Measurements from ENCODE around the gene SEL1L3.

SEL1L3 gene

GRCh38 chr4:25782482-25782881, 80.3 kb downstream of the SEL1L3 start:
- no peak for TF ChIP-seq CTCF (IDR thresholded peaks at IDR 0.05; ENCODE audit: insufficient read depth, low read length)
- no peak for TF ChIP-seq GABPA (IDR thresholded peaks at IDR 0.05; ENCODE audit: low read depth)
- TF ChIP-seq SPI1 (IDR thresholded peaks at IDR 0.05; ENCODE audit: borderline replicate concordance, low read depth): no peak
- TF ChIP-seq REST (IDR thresholded peaks at IDR 0.05; ENCODE audit: insufficient replicate concordance, low read depth): no peak
- TF ChIP-seq POLR2AphosphoS5 (IDR thresholded peaks at IDR 0.05; ENCODE audit: low read depth): no peak
- H3K27me3 ChIP-seq (ENCODE audit: insufficient read depth, poor library complexity, severe bottlenecking): no peaks in the 10 kb centered on the region
- H3K27ac ChIP-seq (replicated peaks): no peak overlapping the region
- no peak for DNase-seq (ENCODE audit: low read depth in 1 of 2, low spot score in 1 of 2)
- no peak overlapping the region for H3K4me3 ChIP-seq (replicated peaks; ENCODE audit: insufficient read depth, low read length)

- no peak overlapping the region for H3K4me3 ChIP-seq (replicated peaks; ENCODE audit: insufficient read depth, low read length)
- no peak for DNase-seq (ENCODE audit: low read depth in 1 of 2, low spot score in 1 of 2)
- H3K27me3 ChIP-seq (ENCODE audit: insufficient read depth, poor library complexity, severe bottlenecking): no peaks in the 10 kb centered on the region
- no peak overlapping the region for H3K27ac ChIP-seq (replicated peaks)
- no peak for TF ChIP-seq POLR2AphosphoS5 (IDR thresholded peaks at IDR 0.05; ENCODE audit: low read depth)
Observed at GRCh38 chr4:25779021-25779420, 83.8 kb downstream of the SEL1L3 start.

GRCh38 chr4:25776795-25777194, 86.0 kb downstream of the SEL1L3 start:
- Histone ChIP-seq H3K27me3 (ENCODE audit: insufficient read depth, poor library complexity, severe bottlenecking) (no peaks in the 10 kb centered on the region), H3K27ac (replicated peaks) (no peak overlapping the region), H3K4me3 (replicated peaks; ENCODE audit: insufficient read depth, low read length) (no peak overlapping the region)
- TF ChIP-seq GABPA (IDR thresholded peaks at IDR 0.05; ENCODE audit: low read depth) (no peak), POLR2AphosphoS5 (IDR thresholded peaks at IDR 0.05; ENCODE audit: low read depth) (no peak), CTCF (IDR thresholded peaks at IDR 0.05; ENCODE audit: insufficient read depth, low read length) (no peak), SPI1 (IDR thresholded peaks at IDR 0.05; ENCODE audit: borderline replicate concordance, low read depth) (no peak), REST (IDR thresholded peaks at IDR 0.05; ENCODE audit: insufficient replicate concordance, low read depth) (no peak)
- no peak for DNase-seq (ENCODE audit: low read depth in 1 of 2, low spot score in 1 of 2)

GRCh38 chr4:25775166-25775565, 87.6 kb downstream of the SEL1L3 start:
- Histone ChIP-seq H3K27ac (replicated peaks) (no peak overlapping the region), H3K27me3 (ENCODE audit: insufficient read depth, poor library complexity, severe bottlenecking) (no peaks in the 10 kb centered on the region), H3K4me3 (replicated peaks; ENCODE audit: insufficient read depth, low read length) (no peak overlapping the region)
- DNase-seq (ENCODE audit: low read depth in 1 of 2, low spot score in 1 of 2): no peak
- no peak for TF ChIP-seq GABPA (IDR thresholded peaks at IDR 0.05; ENCODE audit: low read depth)
- TF ChIP-seq REST (IDR thresholded peaks at IDR 0.05; ENCODE audit: insufficient replicate concordance, low read depth): no peak
- no peak for TF ChIP-seq SPI1 (IDR thresholded peaks at IDR 0.05; ENCODE audit: borderline replicate concordance, low read depth)
- TF ChIP-seq CTCF (IDR thresholded peaks at IDR 0.05; ENCODE audit: insufficient read depth, low read length): no peak
- TF ChIP-seq POLR2AphosphoS5 (IDR thresholded peaks at IDR 0.05; ENCODE audit: low read depth): no peak
